HEK293 (cell line): Measurements from ENCODE around the gene CTNNB1.

Source experiments
- GLIS2 ChIP-seq: fragments of 450-650 bp; formaldehyde crosslinking; IDR thresholded peaks from 2 replicates; pipeline ENCODE4 v1.5.1; 2016; ENCODE audit warnings: missing biosample characterization, missing genetic modification characterization
- ZFP3 ChIP-seq: fragments of 450-650 bp; formaldehyde crosslinking; IDR thresholded peaks from 2 replicates; pipeline ENCODE4 v1.5.1; 2016; ENCODE audit warnings: low read depth, missing biosample characterization, missing genetic modification characterization
- ZNF248 ChIP-seq: fragments of 450-650 bp; formaldehyde crosslinking; IDR thresholded peaks from 2 replicates; pipeline ENCODE4 v1.5.1; 2017; ENCODE audit warnings: missing biosample characterization, missing genetic modification characterization
- ZNF701 ChIP-seq: fragments of 450-650 bp; formaldehyde crosslinking; IDR thresholded peaks from 2 replicates; pipeline ENCODE4 v1.5.1; 2016; ENCODE audit warnings: missing biosample characterization, missing genetic modification characterization
- ZNF777 ChIP-seq: fragments of 450-650 bp; formaldehyde crosslinking; IDR thresholded peaks from 2 replicates; pipeline ENCODE4 v1.5.1; 2017; ENCODE audit warnings: missing biosample characterization, missing genetic modification characterization, borderline replicate concordance
- ZSCAN16 ChIP-seq: fragments of 450-650 bp; formaldehyde crosslinking; IDR thresholded peaks from 2 replicates; pipeline ENCODE4 v1.5.1; 2016; ENCODE audit warnings: missing biosample characterization, missing genetic modification characterization
- TF ChIP-seq, protein P1 (sequence below): fragments of 450-650 bp; formaldehyde crosslinking; IDR thresholded peaks from 2 replicates; pipeline ENCODE4 v1.5.1; 2016; ENCODE audit warnings: missing biosample characterization, missing genetic modification characterization
- TF ChIP-seq, protein P2 (sequence below): fragments of 450-650 bp; formaldehyde crosslinking; IDR thresholded peaks from 2 replicates; pipeline ENCODE4 v1.5.1; 2017; ENCODE audit warnings: missing biosample characterization, mild to moderate bottlenecking, missing genetic modification characterization, moderate library complexity
- TF ChIP-seq, protein P3 (sequence below): fragments of 450-650 bp; formaldehyde crosslinking; IDR thresholded peaks from 2 replicates; pipeline ENCODE4 v1.5.1; 2017; ENCODE audit warnings: missing biosample characterization, missing genetic modification characterization
- TF ChIP-seq, protein P4 (sequence below): fragments of 450-650 bp; formaldehyde crosslinking; IDR thresholded peaks from 2 replicates; pipeline ENCODE4 v1.5.1; 2016; ENCODE audit warnings: missing biosample characterization, missing genetic modification characterization, low read depth

DNA sequence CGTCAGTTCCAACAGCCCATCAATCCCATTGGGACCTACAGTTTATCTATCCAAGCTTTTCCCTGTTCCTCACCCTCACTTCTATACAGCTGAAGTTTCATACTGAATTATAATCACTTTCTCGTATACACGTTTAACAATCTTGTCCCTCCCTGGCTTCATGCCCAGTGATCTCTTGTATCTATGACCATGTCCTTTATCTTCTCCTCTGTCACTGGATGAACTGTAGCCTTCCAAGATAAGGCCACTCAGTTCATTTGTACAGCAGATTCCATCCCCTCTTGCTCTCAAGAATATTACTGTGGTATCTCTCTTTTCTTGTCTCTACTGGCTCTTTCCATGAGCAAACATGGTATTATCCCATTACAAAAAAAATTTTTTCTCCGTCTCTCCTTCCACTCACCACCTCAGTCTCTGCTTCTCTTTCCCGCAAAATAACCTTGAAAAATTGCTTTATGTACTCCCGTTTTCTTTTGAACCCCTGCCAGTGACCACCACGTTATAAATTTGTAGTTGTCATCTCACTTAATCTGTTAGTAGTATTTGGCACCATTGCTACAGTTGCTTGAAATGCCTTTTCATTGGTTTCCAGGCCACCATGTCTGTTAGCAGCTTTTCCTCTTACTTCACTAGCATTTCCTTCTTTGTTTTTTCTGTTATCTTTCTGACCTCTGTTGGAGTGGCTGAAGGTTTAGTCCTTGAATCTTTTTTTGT lies 9.4 kb downstream of the CTNNB1 start:
- TF ChIP-seq, protein P1, sequence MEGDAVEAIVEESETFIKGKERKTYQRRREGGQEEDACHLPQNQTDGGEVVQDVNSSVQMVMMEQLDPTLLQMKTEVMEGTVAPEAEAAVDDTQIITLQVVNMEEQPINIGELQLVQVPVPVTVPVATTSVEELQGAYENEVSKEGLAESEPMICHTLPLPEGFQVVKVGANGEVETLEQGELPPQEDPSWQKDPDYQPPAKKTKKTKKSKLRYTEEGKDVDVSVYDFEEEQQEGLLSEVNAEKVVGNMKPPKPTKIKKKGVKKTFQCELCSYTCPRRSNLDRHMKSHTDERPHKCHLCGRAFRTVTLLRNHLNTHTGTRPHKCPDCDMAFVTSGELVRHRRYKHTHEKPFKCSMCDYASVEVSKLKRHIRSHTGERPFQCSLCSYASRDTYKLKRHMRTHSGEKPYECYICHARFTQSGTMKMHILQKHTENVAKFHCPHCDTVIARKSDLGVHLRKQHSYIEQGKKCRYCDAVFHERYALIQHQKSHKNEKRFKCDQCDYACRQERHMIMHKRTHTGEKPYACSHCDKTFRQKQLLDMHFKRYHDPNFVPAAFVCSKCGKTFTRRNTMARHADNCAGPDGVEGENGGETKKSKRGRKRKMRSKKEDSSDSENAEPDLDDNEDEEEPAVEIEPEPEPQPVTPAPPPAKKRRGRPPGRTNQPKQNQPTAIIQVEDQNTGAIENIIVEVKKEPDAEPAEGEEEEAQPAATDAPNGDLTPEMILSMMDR, result no peak
- no peak for TF ChIP-seq ZNF701 (tag by site-specific recombination)
- TF ChIP-seq ZFP3 (tag by site-specific recombination), result no peak
- TF ChIP-seq, protein P2, sequence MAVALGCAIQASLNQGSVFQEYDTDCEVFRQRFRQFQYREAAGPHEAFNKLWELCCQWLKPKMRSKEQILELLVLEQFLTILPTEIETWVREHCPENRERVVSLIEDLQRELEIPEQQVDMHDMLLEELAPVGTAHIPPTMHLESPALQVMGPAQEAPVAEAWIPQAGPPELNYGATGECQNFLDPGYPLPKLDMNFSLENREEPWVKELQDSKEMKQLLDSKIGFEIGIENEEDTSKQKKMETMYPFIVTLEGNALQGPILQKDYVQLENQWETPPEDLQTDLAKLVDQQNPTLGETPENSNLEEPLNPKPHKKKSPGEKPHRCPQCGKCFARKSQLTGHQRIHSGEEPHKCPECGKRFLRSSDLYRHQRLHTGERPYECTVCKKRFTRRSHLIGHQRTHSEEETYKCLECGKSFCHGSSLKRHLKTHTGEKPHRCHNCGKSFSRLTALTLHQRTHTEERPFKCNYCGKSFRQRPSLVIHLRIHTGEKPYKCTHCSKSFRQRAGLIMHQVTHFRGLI (tag by site-specific recombination), result no peak
- TF ChIP-seq ZNF248 (tag by site-specific recombination), result no peak
- TF ChIP-seq, protein P3, sequence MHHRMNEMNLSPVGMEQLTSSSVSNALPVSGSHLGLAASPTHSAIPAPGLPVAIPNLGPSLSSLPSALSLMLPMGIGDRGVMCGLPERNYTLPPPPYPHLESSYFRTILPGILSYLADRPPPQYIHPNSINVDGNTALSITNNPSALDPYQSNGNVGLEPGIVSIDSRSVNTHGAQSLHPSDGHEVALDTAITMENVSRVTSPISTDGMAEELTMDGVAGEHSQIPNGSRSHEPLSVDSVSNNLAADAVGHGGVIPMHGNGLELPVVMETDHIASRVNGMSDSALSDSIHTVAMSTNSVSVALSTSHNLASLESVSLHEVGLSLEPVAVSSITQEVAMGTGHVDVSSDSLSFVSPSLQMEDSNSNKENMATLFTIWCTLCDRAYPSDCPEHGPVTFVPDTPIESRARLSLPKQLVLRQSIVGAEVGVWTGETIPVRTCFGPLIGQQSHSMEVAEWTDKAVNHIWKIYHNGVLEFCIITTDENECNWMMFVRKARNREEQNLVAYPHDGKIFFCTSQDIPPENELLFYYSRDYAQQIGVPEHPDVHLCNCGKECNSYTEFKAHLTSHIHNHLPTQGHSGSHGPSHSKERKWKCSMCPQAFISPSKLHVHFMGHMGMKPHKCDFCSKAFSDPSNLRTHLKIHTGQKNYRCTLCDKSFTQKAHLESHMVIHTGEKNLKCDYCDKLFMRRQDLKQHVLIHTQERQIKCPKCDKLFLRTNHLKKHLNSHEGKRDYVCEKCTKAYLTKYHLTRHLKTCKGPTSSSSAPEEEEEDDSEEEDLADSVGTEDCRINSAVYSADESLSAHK (tag by site-specific recombination), result no peak
- no peak for TF ChIP-seq ZNF777 (tag by site-specific recombination)
- TF ChIP-seq, protein P4, sequence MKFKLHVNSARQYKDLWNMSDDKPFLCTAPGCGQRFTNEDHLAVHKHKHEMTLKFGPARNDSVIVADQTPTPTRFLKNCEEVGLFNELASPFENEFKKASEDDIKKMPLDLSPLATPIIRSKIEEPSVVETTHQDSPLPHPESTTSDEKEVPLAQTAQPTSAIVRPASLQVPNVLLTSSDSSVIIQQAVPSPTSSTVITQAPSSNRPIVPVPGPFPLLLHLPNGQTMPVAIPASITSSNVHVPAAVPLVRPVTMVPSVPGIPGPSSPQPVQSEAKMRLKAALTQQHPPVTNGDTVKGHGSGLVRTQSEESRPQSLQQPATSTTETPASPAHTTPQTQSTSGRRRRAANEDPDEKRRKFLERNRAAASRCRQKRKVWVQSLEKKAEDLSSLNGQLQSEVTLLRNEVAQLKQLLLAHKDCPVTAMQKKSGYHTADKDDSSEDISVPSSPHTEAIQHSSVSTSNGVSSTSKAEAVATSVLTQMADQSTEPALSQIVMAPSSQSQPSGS (tag by site-specific recombination), result no peak
- TF ChIP-seq GLIS2 (tag by site-specific recombination), result no peak
- TF ChIP-seq ZSCAN16 (tag by site-specific recombination), result no peak
